T-helper 1 cell (primary cell): Measurements from ENCODE around the gene RNF214.
"Not testable (repeated sequence)": the region's sequence is repeated elsewhere in the genome, so short reads cannot be mapped to it uniquely, and the experiment has no call there.

ENCODE experiments used
- DNase-seq, 5 donors: peaks; one replicate each; pipeline ENCODE4 v3.0.0-alpha.2; 2012 to 2020

The RNF214 gene

DNA sequence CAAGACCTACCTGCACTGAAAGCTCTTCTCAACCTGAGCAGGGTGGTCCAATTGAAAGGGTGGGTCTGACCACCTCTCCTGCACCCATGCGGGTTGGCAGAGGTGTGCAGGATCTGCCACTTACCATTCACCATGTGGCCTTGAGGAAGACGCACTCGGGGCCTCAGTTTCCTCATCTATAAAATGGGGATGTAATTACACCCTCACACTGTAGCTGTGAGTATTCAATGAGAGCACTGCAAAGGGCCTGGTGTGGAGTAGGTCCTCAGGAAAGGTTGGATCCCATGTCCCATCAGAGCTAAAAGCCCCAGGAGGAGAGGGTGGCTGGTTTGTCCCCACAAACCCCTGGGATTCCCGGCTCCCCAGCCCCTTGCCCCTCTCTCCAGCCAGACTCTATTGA lies 33.9 kb upstream of the RNF214 start:
- DNase-seq, result no peak

DNA sequence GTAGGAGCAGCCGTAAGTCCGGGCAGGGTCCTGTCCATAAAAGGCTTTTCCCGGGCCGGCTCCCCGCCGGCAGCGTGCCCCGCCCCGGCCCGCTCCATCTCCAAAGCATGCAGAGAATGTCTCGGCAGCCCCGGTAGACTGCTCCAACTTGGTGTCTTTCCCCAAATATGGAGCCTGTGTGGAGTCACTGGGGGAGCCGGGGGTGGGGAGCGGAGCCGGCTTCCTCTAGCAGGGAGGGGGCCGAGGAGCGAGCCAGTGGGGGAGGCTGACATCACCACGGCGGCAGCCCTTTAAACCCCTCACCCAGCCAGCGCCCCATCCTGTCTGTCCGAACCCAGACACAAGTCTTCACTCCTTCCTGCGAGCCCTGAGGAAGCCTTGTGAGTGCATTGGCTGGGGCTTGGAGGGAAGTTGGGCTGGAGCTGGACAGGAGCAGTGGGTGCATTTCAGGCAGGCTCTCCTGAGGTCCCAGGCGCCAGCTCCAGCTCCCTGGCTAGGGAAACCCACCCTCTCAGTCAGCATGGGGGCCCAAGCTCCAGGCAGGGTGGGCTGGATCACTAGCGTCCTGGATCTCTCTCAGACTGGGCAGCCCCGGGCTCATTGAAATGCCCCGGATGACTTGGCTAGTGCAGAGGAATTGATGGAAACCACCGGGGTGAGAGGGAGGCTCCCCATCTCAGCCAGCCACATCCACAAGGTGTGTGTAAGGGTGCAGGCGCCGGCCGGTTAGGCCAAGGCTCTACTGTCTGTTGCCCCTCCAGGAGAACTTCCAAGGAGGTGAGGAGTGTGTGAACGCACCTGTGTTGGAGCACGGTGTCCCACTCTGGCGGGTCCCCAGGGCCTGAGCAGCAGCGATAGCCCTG lies 33.2 kb upstream of the RNF214 start, which contains the start of gene TAGLN:
Gene TAGLN (plus strand): TSS at position 318 of the 863 bp plus-strand sequence. CDS start 3,644 bp downstream, outside the sequence.
- DNase-seq, result no peak

DNA sequence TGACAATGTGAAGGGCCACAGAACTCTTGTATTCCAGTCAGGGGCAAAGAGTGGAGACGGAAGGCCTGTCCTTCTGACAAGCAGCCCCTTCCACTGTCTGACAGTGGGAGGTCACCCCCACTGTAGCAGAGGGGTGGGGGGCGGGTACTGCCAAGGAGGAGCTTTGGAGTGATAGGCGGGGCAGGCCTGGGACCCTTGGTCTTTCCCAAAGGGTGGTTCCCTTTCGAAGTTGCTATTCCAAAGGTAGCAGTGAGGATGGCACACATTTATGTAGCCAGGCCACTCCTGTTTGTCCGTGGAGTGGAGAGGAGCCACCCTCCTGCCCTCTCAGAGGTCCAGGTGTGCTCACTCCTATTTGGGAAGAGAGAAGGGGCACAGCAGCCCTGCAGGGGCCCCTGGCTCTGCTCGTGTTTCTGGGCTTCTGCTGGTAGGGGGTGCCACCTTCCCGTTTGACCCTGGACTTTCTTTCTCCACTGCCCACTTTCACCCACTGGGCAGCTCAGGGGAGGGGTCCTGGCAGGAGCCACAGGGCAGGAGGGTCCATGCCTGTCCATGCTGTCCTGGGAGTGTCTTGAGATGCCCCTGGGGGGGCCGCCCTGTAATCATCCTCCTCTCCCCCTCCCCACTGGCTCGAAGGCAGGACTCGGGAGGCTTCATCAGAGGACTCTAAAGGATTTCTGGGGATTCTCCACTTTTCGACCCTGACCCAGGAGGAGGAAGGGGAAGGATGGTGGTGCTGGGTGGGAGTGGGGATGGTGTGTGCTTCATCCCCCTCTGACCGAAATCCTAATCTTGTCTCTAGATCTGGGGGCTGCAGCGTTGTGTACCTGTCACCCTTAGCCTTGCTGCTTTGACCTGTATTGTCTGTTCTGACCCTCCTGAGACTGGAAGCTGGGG lies 32.3 kb upstream of the RNF214 start:
- DNase-seq, result no peak

DNA sequence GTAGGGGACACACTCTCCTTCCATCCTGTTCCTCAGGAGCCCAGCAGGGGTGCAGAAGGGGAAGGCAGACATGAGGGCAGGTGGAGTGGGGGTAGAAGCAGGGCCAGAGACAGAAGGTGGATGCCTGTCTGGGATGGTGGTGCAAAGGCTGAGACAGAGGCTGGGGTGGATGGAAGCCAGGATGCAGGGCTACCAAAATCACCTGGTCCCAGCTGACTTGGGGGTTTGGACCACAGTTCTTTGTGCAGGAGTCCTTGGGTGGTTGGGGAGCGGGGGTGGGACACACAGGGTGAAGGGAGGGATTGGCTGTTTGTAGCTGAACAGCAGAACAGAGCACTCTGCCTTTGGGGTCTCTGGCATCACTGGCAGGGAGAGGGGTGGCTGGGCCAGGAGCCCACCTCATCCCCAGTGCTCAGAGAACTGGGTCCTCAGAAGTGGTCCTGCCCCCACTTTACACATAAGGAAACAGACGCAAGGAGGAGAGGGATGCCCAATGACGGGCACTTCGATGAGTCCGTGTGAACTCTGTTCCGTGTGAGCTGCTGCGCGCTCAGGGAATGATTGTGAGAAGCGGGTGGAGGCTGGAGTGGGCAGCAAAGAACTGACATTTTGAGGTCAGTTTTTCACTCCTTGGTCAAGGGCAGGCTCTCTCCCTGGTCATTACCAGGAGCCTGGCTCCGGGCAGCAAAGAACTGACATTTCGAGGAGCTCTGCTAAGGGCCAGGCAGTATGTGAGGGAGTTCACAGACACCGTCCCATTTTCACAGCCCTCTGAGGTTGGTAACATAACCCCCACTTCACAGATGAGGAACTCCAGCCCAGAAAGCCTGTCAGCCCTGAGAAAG lies 31.4 kb upstream of the RNF214 start:
- no peak for DNase-seq

DNA sequence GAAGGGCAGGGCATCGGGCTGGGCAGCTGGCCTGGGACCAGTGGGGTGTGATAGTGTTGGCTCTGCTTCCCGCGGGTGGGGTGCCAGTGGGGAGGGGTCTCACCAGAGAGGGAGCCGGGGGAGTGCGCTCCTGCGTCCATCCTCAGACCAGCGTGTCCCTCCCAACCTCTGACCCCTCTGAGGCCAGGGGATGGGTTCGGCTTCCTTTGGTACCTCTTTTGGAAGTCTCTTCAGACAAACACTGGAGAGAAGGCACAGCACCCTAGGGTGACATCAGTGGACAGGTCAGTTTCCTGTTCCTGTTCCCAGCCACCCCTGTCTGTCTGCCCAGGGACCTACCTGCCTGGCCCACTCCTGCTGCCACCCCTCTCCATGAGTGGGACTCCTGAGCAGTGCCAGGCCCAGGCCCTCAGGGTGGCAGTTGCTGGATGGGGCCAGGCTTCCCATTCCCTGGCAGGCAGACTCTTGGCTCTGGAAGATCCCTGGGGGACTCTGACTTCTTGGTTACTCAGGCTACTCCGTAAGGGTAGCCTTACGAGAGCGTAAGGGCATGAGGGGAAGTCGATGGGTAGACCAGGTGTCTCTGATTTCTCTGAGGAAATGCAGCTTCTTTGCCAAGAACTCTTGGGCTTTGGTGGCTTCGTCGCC lies 30.7 kb upstream of the RNF214 start:
- no peak for DNase-seq

DNA sequence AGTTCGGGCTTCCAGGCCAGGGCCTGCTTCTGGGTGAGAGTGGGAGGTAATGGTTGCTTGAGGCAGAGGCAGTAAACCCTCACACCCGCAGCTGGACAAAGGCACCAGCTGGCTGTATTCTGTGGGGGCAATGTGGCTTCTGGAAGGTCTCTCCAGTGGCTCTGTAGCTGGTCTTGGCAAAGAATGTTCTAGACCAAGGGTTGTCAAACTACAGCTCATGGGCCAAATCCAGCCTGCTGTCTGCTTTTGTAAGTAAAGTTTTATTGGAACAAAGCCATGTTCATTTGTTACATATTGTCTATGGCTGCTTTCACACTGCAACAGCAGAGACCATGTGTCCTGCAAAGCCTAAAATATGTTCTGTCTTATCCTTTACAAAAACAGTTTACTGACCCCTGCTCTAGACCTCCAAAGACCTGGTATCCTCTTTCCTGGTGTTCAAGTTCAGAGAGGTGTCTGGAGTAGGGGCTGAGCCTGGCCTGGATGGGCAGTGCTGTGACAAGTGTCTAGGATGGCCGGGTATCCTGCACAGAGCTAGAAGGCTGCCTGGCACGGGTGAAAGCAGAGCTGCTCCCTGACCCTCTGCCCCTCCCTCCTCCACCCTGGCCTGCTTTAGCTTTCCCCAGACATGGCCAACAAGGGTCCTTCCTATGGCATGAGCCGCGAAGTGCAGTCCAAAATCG lies 29.9 kb upstream of the RNF214 start:
- DNase-seq, result no peak

DNA sequence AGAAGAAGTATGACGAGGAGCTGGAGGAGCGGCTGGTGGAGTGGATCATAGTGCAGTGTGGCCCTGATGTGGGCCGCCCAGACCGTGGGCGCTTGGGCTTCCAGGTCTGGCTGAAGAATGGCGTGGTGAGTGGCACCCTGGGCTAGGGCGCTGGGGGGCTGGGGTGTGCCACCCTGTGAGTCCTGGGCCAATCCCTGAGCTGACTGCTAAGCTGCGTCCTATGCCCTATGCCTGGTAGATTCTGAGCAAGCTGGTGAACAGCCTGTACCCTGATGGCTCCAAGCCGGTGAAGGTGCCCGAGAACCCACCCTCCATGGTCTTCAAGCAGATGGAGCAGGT lies 29.4 kb upstream of the RNF214 start:
- DNase-seq, result no peak

DNA sequence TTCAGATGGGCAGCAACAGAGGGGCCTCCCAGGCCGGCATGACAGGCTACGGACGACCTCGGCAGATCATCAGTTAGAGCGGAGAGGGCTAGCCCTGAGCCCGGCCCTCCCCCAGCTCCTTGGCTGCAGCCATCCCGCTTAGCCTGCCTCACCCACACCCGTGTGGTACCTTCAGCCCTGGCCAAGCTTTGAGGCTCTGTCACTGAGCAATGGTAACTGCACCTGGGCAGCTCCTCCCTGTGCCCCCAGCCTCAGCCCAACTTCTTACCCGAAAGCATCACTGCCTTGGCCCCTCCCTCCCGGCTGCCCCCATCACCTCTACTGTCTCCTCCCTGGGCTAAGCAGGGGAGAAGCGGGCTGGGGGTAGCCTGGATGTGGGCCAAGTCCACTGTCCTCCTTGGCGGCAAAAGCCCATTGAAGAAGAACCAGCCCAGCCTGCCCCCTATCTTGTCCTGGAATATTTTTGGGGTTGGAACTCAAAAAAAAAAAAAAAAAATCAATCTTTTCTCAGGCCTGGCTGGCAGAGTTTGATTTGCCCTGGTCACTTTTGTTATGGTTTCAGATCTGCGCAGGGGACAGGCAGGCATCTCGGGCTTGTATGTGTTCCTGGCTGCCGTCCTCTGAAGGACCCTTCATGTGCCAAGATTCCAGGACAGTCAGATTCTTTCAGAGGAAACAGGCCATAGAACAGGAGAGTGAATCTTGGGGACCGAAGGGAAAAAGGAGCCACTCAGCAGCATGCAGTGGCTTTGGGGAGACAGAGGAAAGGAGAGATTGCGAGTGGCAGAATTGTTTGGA lies 28.0 kb upstream of the RNF214 start:
- no peak for DNase-seq

DNA sequence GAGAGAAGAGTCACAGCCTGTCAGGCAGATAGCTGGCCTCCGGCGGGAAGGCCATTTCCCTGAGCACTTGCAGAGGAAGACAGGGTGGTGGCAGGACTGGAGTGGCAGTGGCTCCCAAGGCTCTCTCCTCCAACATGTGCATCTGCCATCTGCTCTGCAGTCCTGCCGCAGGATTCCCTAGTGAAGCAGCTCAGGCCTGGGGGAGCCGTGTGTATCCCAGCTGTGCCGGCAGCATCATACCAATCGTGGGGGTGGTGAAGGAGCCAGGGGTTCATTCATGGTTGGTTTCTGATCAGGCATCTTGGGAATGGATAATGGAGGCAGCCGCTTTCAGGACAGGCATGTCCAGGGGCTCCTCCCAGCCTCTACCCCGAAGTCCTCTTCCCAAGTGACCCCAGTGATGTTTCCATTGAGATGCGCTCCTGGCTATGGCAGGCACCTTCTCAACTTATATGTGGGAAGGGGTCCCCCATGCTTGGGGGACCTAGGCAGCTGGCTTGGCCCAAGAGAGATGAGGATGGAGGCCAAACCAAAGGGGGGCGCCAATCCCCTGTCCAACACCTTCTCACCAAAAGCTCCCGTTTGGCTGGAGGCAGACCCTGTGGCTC lies 27.2 kb upstream of the RNF214 start:
- no peak for DNase-seq

DNA sequence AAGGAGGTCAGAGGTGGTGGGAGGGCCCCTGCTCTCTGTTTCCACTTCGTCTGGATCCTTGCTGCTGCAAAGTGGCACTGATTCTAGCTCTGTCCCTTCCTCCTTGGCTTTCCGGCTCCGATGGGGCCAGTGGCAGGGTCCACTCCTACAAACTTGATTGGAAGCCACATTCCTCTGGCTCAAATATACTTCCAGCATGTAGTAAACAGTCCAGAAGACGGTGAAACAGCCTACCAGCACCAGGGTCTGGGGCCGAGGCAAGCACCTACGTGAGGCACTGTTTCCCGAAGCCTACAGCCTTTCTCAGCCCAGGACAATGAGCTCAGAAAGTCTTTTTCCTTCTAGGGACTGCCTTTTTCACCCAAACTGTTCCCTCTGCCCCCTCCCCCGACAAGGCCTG lies 26.4 kb upstream of the RNF214 start:
- DNase-seq, result not testable (repeated sequence)

DNA sequence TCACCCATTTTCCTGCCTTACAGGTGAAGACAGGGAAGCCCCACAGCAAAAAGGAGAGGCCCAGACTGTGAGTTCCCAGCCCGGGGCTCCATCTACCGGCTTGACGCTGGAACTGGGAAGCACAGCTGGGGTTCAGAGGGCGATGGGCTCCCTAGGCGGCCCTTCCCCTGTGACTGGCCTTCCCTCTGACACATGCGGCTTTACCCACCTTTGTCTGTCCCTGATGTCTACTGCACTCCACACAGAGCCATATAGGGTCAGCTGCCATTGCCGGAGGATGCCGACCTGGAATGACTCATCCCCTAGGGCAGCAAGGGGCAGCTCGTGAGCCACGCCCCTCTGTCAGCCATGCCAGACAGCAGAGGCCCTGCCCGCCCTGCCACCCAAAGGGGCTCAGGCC lies 25.6 kb upstream of the RNF214 start:
- not testable (repeated sequence) for DNase-seq

DNA sequence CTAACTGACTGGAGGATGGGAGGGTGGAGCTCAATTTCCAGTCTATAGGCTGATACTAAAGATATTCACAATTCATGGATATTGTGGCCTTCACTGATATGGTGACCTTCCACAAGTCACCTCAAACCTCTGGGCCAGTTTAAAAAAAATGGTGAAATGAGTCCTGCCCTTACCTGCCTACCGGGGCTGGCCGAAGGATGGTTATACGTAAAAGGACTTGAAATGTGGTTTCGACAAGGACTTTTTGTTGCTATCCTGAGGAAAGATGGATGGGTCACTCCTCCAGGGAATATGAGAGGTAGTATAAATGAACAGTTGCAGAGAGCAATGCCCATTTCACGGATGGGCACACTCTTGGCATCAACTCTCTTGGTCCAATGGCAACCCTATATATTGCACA lies 25.0 kb upstream of the RNF214 start:
- not testable (repeated sequence) for DNase-seq

DNA sequence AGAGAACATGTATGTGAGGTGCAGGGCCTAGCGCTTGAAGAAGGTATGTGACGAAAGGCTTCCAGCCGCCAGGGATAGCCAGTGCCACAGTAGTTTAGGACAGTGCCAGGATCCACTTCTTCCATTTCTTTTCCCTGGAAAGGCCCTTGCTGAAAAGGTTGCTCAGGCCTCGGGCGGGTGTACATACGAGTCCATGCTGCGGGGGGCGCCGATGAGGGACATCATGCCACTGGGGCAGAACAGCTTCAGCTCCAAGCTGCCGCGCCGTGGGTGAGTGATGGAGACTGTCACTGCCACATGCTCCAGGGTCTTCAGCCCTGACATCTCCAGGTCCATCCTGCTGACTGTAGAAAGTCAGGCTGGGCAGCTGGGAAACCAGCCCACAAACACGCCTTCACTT lies 23.8 kb upstream of the RNF214 start:
- DNase-seq, result not testable (repeated sequence)

DNA sequence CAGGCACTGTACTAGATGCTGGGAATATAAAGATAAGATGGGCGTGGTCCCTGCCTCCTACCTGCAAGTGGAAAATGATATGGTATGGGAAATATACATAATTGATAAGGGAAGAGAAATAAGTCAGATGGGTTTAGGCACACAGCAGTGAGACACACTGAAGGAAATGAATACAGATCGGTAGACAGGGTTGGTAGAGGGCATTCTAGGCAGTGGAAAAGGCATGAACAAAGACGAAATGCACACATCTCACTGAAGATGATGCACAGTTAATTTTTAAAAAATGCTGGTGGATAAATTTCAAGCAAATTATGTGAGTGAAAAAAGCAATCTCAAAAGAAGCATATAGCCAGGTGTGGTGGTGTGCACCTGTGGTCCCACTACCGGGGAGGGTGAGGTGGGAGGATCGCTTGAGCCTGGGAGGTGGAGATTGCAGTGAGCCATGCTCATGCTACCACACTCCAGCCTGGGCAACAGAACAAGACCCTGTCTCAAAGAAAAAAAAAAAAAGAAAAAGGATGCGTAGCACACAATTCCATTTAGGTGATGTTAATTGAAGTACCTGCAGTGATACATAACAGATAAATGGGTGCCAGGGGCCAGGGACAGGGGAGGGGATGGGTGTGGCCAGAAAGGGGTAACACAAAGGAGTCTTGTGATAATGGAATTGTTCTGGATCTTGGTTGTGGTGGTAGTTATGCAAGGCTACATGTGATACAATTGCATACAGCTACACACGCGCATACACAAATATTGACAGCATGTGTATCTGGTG lies 22.9 kb upstream of the RNF214 start:
- DNase-seq, result not testable (repeated sequence)

DNA sequence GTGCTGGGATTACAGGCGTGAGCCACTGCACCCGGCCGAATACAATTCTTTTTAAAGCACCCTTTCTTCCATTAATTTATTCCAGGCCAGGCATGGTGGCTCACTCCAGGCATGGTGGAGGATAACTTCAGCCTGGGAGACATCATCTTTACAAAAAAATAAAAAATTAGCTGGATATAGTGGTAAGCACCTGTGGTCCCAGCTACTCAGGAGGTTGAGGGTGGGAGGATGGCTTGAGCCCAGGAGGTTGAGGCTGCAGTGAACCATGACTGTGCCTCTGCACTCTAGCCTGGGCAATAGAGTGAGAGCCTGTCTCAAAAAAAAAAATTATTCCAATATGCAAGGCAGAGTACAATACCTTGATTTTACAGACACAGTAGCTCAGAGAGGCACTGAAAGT lies 21.9 kb upstream of the RNF214 start:
- DNase-seq, result no peak

DNA sequence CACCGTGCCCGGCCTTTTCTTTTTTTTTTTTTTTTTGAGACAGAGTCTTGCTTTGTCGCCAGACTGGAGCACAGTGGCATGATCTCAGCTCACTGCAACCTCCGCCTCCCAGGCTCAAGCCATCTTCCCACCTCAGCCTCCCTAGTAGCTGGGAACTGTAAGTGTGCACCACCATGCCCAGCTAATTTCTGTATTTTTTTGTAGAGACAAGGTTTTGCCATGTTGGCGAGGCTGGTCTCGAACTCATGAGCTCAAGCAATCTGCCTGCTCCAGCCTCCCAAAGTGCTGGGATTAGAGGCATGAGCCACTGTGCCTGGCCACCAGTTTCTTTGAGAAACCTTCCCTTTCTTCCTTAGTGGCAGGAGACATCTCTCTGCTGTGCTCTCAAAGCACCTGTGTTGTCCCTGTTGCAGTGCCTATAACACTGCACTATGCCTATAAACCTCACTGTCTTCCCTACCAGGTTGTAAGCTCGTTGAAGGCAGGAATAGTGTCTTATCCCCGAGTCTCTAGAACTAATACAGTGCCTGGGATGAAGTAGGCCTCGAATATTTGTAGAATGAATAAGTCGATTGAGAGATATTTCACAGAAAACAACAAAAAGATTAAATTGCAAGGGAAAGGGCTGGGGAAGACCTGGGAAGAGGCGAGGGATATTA lies 19.6 kb upstream of the RNF214 start:
- no peak for DNase-seq

DNA sequence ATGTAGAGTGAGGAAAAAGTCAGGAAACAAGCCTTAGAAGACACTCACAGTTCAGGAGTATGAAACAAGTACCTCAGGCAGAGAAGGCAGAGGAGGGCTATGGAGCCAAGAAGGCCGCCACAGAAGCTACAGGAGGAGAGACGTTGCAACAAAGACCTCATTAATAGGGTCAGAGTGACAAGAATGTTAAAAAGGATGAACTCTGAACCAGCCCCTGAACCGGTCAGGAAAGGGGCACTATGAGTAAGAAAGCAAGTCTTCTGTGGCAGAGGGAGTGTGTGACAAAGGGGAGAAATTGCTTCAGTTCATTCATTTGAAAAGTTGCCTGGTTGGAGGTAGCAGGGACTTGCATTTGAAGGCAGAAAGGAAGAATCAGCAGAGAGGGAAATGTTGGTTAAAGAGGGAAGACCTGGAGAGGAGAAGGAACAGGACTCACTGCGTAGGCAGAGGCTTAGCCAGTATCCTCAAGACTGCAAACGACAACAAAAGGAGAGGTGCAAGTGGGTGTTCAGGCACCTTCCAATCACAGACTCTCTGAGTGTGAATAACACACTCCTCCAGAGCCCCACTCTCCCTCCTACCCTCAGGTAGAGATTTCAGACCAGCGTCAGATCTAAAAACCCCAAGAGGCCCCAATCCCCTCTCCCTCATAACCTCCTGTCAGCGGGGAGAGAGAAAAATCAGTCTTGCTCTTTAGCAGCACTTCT lies 17.9 kb upstream of the RNF214 start:
- no peak for DNase-seq
